Chondrocyte (in vitro differentiated cells): Measurements from ENCODE around the gene FAXC. TPM values are rescaled to one million over a fixed set of nuclear protein-coding genes. Genes with fewer than 3 reads are reported as not detected.

Experiments used
- DNase-seq: peaks from one replicate; pipeline ENCODE4 v3.0.0; 2021; ENCODE audit warnings: mixed read lengths, low spot score
- H3K27ac Mint-ChIP-seq: one replicate; pipeline ENCODE4 v1.8.0; 2021; ENCODE audit warnings: mild to moderate bottlenecking, moderate library complexity, mixed read lengths; ENCODE audit not compliant: unreplicated experiment
- H3K27me3 Mint-ChIP-seq: 2 replicates; pipeline ENCODE4 v1.8.0; 2021; ENCODE audit warnings: low read depth, mixed read lengths
- H3K36me3 Mint-ChIP-seq: 2 replicates; pipeline ENCODE4 v1.8.0; 2021; ENCODE audit warnings: low read depth, mixed read lengths
- H3K4me1 Mint-ChIP-seq: 2 replicates; pipeline ENCODE4 v1.8.0; 2021; ENCODE audit warnings: low read depth, mild to moderate bottlenecking, mixed read lengths
- H3K4me3 Mint-ChIP-seq: one replicate; pipeline ENCODE4 v1.8.0; 2021; ENCODE audit warnings: mild to moderate bottlenecking, moderate library complexity, mixed read lengths; ENCODE audit not compliant: unreplicated experiment
- H3K9me3 Mint-ChIP-seq: 2 replicates; pipeline ENCODE4 v1.8.0; 2021; ENCODE audit warnings: low read depth, mixed read lengths
- total RNA-seq: library from RNA; stranded (reverse); gene quantifications from 3 replicates; pipeline ENCODE4 v1.2.1, GENCODE V29; 2021
- TF ChIP-seq, protein P1 (sequence below): fragments of 200-600 bp; sonication (generic); IDR thresholded peaks from 2 replicates; pipeline ENCODE4 v1.5.0; 2021; ENCODE audit warnings: antibody characterized with exemption, mild to moderate bottlenecking, moderate library complexity

The FAXC gene
- total RNA-seq, 1 donor from 2014 or later = 8.0 TPM

DNA sequence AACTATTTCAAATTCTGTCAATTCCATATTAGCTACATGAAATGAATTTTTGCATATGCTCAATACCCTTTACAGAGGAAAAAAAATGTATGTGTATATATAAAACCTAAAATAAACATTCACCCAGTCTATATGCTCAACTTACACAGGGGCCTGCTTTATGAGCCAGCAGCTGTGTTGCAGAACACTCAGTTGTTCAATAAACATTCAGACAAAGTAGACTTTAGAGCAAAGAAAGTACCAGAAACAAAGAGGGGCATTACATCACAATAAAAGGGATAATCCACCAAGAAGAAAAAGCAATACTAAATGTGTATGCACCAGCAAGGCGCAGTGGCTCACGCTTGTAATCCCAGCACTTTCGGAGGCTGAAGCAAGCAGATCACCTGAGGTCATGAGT is 35.0 kb upstream of the FAXC start:
- no peak overlapping the region for H3K27ac Mint-ChIP-seq
- H3K9me3 Mint-ChIP-seq = no peaks in the 10 kb centered on the region
- no peak for DNase-seq
- TF ChIP-seq, protein P1, sequence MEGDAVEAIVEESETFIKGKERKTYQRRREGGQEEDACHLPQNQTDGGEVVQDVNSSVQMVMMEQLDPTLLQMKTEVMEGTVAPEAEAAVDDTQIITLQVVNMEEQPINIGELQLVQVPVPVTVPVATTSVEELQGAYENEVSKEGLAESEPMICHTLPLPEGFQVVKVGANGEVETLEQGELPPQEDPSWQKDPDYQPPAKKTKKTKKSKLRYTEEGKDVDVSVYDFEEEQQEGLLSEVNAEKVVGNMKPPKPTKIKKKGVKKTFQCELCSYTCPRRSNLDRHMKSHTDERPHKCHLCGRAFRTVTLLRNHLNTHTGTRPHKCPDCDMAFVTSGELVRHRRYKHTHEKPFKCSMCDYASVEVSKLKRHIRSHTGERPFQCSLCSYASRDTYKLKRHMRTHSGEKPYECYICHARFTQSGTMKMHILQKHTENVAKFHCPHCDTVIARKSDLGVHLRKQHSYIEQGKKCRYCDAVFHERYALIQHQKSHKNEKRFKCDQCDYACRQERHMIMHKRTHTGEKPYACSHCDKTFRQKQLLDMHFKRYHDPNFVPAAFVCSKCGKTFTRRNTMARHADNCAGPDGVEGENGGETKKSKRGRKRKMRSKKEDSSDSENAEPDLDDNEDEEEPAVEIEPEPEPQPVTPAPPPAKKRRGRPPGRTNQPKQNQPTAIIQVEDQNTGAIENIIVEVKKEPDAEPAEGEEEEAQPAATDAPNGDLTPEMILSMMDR = no peak
- no peaks in the 10 kb centered on the region for H3K36me3 Mint-ChIP-seq
- no peaks in the 10 kb centered on the region for H3K4me1 Mint-ChIP-seq
- no peak overlapping the region for H3K4me3 Mint-ChIP-seq
- no peaks in the 10 kb centered on the region for H3K27me3 Mint-ChIP-seq

DNA sequence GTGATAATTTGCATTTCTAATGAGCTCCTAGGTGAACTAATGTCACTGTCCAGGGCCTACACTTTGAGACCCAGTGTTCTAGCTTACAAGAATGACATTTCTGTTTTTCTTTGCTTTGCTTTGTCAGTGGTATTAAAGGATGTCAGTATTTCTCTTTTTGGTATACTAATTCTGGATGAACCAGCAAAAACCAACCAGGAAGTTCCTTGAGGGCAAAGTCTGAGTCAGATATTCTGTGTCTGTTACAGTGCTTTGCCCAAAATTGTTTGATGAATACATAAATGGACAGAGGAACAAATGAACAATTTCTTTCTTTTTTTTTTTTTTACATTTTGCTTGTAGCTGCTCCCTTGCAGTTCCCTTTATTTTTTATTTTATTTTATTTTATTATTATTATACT is 29.2 kb upstream of the FAXC start:
- TF ChIP-seq, protein P1 = no peak
- DNase-seq = no peak
- no peaks in the 10 kb centered on the region for H3K9me3 Mint-ChIP-seq

DNA sequence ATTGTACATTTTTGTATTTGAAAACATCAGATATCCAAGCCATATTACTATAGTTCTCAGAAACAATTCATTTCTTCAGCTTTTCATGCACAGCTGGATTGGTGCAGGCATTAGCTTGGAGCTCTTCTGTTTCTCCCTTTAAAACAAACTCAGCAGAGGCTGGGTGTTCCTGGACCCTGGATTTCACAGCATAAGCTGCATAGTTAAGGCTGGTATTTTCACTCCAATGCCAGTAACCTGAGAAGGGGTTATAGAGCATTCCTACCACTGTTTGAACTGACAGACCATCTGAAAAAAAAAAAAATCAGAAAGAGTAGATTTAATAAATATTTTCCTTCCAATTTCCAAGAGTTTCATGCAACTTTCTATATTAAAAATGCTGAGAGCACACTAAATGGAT is 20.1 kb upstream of the FAXC start:
- H3K4me3 Mint-ChIP-seq = no peak overlapping the region
- no peaks in the 10 kb centered on the region for H3K27me3 Mint-ChIP-seq
- no peak for DNase-seq
- TF ChIP-seq, protein P1 = peak; percentile 25
- H3K9me3 Mint-ChIP-seq = no peaks in the 10 kb centered on the region
- H3K36me3 Mint-ChIP-seq = no peaks in the 10 kb centered on the region
- no peak overlapping the region for H3K27ac Mint-ChIP-seq
- peaks cover 7% of the 10 kb centered on the region for H3K4me1 Mint-ChIP-seq

More for the DNA sequence above, 29.2 kb upstream of the FAXC start:
- Mint-ChIP-seq H3K4me1 (no peaks in the 10 kb centered on the region), H3K27ac (no peak overlapping the region), H3K27me3 (no peaks in the 10 kb centered on the region), H3K4me3 (no peak overlapping the region), H3K36me3 (no peaks in the 10 kb centered on the region)

DNA sequence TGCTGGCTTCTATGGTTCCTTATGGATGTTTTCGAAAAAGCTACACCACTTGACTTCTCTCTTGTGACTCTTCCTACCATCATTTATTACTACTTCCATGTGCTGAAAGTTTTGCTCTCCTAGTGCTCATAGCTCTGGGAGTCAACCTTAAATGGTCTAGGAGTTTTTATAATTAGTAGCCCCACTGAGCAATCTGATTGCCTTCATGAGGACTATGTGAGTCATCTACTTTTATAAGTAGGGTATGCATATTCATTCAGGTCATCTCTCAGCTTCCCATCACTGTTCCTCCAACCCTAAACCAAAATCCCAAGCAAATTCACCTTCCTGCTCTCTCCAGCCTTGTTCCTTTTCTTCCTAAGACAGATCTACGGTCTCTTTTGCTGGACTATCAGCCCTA is 17.4 kb upstream of the FAXC start:
- Mint-ChIP-seq H3K9me3 (no peaks in the 10 kb centered on the region), H3K27me3 (no peaks in the 10 kb centered on the region), H3K36me3 (no peaks in the 10 kb centered on the region), H3K4me1 (peaks cover 7% of the 10 kb centered on the region), H3K4me3 (no peak overlapping the region), H3K27ac (no peak overlapping the region)
- DNase-seq = no peak
- TF ChIP-seq, protein P1 = no peak

GRCh38 chr6:99364026-99364425 is 14.6 kb upstream of the FAXC start:
- Mint-ChIP-seq H3K4me3 (no peak overlapping the region), H3K4me1 (no peaks in the 10 kb centered on the region), H3K27ac (no peak overlapping the region), H3K36me3 (no peaks in the 10 kb centered on the region), H3K27me3 (peaks cover 14% of the 10 kb centered on the region), H3K9me3 (no peaks in the 10 kb centered on the region)
- DNase-seq = no peak
- TF ChIP-seq, protein P1 = no peak
